HG02623 (cell line): ENCODE measurements around the gene SMIM45.

Experiments used
- ATAC-seq: cut with Tn5 transposase; IDR thresholded peaks from one replicate; pipeline ENCODE4 v1.9.1; 2021; ENCODE audit warnings: moderate library complexity; ENCODE audit not compliant: unreplicated experiment

SMIM45 gene

DNA sequence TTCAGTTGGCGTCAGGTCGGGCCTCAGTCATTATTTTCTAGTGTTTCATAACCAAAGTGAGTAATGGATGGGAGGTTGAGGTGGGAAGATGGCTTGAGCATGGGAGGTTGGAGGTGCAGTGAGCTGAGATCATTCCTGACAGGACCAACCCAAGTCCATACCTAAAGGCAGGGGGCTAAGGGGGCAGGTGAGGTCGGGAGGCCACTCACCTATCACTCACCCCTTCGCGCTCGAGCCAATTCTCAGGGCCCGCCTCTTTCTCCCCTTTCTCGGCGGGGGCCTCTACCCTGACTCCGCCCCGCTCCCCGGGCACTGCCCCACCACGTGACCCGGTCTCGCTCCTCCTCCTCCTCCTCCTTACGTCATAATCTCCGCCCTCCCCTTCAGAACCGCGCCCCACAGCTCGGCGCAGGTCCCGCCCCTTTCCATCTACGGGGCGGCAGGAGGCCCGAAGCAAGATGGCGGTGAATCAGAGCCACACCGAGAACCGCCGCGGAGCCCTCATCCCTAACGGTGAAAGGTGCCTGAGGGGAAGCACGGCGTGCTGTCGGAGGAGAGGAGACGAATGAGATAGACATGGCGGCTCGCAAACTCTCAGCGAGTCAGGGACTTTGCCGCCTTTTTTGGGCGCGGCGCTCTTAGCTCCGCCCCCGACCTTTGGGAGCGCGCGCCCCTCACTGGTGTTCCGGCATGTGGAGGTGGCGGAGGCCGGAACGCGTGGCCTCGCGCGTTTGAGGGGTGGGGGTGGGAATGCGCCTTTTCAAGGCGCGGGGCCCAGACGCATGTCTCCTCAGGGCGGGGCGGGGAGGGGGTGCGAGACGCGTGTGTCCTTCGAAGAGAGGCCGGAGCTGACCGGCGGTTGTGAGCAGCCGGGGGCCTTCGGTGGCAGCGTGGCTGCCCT, 46.7 kb downstream of the SMIM45 start, which contains the start of gene WBP2NL:
WBP2NL (plus strand) TSS at position 428 of the 901 bp plus-strand sequence; CDS start at position 459, 31 bp downstream.
- ATAC-seq, result peak; percentile 82

DNA sequence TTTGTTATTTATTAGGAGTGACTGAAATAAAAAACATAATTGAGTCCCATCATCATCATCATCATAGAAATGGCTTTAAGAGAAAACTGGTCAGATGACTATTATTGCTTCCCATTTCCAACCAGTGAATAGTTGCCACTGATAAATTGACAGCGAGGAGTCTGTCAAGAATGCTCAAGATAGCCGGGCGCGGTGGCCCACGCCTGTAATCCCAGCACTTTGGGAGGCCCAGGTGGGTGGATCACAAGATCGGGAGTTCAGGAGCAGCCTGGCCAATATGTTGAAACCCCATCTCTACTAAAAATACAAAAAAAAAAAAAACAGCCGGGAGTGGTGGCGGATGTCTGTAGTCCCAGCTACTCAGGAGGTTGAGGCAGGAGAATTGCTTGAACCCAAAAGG, 48.5 kb downstream of the SMIM45 start:
- no peak for ATAC-seq

DNA sequence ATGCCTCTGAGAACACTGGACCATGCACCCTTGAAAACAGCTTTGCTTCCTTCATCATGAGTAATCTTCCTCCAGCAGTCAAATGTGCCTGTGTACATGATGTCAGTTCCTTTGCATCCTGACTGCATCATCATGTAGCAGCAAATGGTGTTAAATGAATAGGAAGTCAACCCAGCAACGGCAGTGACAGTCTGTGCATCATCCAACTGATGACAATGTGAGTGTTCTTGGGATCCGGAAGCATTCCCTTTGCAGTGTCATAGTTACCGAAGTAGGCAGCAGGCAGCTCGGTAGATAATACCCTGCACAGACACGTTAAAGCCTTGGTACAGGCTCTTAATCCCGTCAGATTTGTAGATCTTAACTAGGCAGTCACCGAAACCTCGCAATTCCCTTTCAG, 49.2 kb downstream of the SMIM45 start:
- no peak for ATAC-seq

DNA sequence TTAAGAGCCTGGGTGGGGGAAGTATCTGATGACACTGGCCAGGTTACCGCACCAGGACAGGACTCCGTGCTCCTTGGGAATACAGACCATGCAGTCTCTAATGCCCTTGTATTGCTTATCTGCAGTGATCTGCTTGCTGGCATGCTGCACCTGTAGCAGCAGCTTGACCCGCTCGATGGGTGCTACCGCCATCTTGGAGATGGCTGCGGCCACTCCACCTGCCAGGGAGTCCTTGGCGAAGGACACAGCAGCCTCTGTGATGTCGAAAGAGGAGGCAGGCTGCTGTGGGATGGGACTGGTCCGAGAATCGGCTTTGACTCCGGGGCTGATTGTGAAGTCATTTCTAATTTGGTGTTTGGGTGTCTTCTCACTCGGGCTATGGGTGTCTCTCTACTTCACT, 49.8 kb downstream of the SMIM45 start:
- ATAC-seq, result no peak

DNA sequence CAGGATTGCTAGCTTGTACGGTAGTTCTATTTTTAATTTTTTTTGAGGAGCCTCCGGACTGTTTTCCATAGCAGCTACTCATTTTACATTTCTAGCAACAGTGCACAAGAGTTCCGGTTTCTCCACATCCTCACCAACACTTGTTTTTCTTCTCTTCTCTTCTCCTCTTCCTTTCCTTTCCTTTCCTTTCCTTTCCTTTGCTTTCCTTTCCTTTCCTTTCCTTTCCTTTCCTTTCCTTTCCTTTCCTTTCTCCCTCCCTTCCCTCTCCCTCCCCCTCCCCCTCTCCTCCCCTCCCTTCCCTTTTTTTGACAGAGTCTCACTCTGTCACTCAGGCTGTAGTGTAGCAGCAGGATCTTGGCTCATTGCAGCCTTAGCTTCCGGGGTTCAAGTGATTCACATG, 56.0 kb downstream of the SMIM45 start:
- no peak for ATAC-seq
